Measurements from ENCODE around the gene P2RY14.

Gene P2RY14

DNA sequence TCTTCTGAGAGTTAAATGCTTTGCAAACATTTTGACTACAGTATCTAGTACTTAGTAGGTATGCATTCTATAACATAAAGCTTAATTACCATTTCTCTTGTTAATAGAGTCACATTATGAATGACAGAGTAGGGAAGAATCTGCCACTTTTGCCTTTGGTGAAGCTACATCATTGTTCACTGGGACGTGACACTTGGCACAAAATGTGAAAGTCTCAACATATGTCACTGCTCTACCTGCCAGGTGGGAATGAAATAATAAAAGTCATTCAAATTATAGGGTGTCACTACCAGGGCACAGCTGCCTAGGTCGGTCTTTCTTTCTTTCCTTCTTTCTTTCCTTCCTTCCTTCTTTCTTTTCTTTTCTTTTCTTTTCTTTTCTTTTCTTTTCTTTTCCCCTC is 20.7 kb upstream of the P2RY14 start:
- no peak for DNase-seq

DNA sequence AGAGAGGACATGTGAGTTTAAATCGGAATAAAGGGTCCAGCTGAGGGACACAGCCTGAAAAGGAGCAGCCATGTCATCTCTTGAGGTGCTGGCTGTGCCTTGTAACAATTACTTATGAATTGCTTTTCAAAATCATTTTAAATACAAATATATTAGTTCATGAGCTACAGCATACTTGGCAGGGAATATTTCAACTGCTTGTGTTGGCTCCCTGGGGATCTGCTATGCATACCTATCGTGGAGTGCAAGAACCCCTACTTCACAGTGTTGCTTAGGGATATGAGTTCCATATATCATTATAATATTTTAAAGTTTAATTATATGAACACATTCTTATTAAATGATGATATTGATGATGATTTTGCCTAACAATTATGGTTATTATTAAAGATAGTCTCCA is 19.1 kb upstream of the P2RY14 start:
- no peak for DNase-seq

DNA sequence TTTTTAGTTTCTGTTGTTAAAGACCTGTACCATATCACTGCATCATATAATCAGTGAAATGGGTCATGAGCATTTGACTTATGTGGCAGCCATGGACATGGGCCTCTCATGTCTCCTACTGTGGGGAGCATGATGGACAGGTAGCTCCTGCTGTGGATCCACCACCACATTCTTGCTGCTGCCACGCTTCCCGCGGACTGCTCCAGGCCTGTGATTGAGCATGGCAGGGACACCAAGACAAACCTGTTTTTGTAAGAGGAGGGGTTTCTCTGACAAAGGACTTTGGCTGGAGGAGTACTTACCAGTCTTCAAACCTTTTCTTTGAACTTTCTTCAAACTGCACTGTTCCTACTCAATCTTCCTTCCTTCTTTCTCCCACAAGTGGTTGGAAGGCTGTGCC is 17.9 kb upstream of the P2RY14 start:
- DNase-seq: no peak

DNA sequence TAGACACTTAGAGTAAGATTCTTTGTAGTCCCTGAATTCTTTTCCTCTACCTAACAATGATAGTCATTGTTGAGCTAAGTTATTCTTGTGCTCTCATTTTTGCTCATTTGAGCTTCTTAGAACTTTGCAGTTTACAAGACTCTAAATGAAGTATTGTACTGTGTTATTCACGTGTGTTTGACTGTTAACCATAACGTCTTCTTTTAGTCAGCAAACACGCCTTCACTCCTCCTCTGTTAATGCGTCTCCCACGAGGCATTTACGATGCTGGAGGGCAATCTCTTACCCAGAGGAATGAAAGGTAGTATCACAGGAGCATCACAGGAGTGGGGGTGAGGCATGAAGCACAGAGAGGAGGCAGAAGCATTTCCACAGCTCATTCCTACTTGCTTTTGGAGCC is 14.8 kb upstream of the P2RY14 start:
- no peak for DNase-seq

DNA sequence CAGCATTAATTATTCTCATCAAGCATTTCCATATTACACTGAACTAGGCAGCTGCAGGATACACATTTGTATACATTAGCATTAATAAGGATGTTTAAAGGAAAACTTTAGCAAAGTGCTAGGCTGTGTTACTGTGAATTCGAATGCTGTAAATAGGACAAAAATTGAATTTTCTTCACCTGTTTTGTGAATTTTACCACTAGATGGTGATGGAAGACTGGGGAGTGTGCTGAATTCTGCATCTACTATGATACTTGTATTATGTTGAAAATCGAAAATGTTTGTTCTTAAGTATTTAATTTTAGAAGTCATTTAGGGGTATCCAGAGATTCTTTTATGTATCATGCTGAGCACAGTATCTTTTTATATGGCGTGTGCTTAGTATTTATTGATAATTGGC is 12.3 kb upstream of the P2RY14 start:
- no peak for DNase-seq

- DNase-seq: no peak
Measured at GRCh38 chr3:151289445-151289844, 11.1 kb upstream of the P2RY14 start.

GRCh38 chr3:151285940-151286339 is 7.6 kb upstream of the P2RY14 start:
- DNase-seq: no peak

DNA sequence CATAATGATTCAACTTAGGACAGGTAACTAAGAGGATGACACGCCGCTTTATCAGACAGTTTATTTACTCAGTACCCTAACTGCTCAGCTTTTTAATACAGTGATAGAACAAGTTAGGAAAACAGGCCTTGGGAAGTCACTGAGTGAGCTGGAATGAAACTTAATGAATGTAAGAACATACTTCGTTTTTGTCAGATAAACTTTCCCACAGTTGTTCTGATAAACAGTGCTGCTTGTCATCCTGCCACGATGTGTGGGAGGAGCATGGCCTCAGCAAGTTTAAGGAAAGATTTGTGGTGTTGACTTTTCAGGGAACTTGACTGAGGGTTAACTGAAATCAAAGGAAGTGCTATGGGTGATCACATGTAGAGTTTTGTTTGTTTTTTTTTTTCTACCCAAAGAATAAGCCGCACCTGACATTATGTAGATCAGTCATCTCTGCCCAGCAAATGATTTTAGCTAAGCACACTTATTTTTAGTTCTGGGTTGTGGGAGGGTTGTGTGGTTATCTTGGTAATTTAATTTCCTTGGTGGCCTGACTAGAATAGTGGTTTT is 5.6 kb upstream of the P2RY14 start:
- DNase-seq: peak; percentile 34 to 51

DNA sequence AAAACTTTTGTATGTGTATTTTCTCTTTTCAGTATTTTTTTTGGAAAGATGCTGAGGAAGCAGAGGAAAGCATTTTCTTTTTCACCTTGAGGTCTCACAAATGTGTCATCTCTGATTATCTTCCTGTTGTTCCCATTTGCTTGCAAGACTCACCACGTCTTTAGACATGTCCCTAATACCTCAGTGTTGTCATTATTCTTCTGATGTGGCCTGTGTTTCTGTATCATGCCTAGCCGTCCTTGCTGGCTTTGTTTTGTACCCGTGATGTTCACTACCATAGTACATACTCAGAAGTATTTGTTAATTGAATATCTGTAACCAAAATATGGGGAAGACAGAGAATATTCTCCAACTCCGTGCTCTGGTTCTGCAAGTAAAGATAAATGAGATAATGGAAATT is 5.0 kb upstream of the P2RY14 start:
- DNase-seq: no peak

- DNase-seq: no peak
Measured at GRCh38 chr3:151282921-151283320, 4.6 kb upstream of the P2RY14 start.

DNA sequence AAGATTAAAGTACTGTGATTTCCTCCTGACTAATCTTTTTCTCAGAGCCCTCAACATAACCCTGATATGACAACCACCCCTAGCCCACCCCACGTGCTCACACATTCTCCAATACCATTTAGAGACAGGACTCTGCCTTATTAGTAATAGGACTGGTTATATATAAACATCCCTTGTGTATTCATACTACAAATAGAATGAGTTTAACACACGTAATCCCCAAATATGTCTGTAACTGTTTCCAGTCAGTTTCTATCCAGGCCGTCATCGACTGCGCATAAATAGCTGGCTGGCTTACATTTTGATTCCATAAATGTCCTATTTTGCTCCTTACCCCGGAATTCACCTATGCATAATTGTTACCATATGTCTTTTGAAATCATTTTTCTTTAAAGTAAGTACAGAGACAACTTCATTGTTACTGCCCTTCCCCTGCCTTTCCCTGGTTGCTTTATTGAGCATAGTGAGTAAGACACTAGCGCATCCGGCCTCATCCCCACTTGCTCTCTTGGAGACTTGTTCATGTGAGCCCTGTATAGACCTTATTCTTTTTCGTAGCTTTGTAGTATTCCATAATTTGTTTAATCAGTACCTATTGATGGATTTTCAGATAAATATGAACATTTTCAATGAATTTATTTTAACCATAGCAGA is 3.5 kb upstream of the P2RY14 start:
- no peak for DNase-seq

- no peak for DNase-seq
Measured at GRCh38 chr3:151276687-151277042, 1.7 kb downstream of the P2RY14 start.

- DNase-seq: no peak
Measured at GRCh38 chr3:151276038-151276686, 2.2 kb downstream of the P2RY14 start.

DNA sequence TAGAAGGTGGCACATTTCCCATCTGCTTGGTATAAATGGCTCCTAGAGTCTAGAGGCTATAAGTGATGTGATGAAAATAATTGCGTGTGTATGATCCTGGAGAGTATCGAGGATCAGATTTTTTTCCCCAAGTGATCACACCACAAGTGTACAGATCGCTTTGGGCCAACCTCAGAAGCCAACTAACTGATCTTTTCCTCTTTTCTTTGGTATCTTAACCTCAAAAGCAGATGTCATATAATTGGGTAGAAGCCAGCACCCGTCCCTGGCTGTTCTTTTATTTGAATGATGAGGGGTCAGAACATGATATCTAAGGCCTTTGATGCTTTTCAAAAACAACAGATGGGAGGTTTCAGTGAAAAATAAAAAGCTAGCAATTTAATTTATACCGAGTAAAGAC is 3.3 kb downstream of the P2RY14 start:
- DNase-seq: no peak

DNA sequence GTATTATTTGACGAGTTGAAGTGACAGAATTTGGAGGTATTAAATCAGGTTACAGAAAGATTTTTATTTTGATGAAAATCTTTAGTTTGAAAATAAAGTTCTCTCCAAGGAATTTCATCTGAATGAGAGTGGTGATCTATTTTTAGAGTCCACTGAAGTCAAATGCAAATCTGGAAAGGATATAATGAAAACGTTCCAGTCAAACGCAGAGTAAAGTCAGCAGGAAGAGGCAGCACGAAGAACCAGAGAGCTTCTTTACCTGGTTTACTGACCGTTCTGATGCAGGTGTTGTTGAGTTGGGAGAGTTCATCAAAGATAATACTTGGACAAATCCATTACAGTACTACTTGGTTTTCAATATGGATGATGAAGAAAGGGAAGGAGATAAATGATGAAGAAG is 8.7 kb downstream of the P2RY14 start:
- no peak for DNase-seq

DNA sequence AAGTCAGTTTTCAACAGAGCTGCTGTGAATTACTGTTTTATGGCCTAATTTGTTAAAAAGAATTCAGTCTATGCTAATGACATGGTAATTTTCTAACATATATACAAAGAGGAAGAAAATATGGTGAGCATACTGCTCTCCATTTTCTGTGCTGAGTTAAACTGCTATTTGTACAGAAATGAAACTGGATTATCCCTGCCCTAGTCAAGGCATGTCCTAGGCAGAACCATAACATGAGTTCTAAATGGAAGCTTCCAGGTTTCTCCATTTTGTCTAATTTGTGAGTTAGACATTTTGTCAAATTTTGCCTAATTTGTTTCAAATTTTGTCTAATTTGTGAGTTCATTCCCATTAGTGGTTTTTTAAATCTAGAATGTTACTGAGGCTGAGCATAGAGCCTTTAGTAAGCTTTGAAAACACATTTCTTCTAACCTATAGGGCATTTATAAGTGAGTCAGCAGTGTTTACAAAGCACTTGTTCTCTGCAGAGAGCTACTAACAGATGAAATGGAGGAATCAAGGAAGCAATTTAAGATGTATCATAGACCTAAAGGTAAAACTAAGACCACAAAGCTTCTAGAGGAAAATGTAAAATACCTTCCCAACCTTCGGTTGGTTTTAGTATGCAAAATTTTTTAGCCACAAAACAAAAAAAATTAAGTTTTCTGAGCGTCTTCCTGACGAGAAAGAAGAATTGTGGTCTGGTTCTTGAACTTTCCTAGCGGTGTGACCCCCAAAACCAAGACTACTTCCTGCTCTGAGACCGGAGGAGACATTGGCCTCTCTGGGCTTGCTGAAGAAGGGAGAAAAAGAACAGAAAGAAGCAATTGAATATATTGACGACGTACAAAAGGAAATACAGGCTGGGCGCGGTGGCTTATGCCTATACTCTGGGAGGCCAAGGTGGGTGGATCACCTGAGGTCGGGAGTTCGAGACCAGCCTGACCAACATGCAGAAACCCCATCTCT is 9.8 kb downstream of the P2RY14 start:
- DNase-seq: peak; percentile 30 to 46

DNA sequence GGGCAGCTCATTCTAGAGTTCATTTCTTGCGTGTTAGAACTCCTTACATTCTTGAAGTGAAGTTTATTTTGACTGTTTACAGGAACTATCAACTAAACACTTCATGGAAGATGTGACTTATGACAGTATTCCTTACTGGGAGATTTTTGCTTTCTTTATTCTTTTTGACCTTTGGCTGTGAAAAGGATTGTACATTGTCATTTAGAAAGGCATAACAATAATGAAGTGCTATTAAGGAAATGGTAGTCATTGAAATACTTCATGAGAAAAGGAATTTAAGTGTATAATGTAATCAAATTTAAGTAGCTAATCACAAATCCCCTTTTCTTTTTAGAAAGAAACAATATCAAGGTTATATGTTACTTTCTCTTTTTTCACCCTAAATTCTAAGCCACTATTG is 11.3 kb downstream of the P2RY14 start:
- DNase-seq: no peak

GRCh38 chr3:151265866-151266265 is 12.5 kb downstream of the P2RY14 start:
- DNase-seq: no peak

DNA sequence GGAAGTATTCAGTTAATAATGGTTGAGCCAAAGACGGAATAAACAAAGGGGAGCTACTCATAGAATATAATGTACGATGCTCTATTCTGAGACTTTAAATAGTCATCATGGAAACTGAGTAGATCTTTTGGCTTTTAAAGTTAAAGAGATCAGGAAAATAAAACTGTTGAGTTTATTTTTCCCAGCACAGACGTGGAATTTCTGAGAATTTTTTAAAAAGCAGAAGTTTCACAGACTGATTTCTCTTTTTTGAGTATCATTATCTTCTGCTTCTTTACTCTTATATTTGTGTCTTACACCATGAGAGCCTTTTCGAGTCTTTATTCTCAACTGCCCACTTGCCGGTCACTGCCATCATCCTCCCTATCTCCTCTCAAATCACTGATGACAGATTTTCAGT is 13.2 kb downstream of the P2RY14 start:
- no peak for DNase-seq

DNA sequence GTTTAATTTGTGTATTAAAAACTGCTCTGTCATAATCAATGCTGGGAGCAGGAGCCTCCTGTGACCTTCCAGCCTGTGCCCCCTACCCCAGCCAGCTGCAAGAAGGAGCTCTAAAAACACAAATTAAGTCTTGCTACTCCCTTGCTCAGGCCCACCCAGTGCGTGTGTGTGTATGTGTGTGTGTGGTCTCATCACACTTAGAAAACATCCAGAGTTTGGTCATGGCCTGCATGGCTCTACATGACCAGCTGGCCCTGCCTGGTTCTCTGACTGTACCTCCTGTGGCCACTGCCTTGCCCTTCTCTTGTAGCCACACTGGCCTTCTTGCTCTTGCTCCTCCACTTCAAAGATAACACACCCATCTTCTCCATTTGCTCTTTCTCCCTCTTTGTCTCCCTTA is 13.7 kb downstream of the P2RY14 start:
- no peak for DNase-seq

GRCh38 chr3:151262871-151263525 is 15.3 kb downstream of the P2RY14 start:
- no peak for DNase-seq

- no peak for DNase-seq
Measured at GRCh38 chr3:151259664-151260063, 18.7 kb downstream of the P2RY14 start.

- DNase-seq: no peak
Measured at GRCh38 chr3:151256749-151257148, 21.6 kb downstream of the P2RY14 start.
